Activated T-cell treated with anti-CD3 and anti-CD28 coated beads for 4 hours (primary cell): ENCODE data around the gene MAPK6.
A peak's percentile ranks its signal among the peaks of the same experiment; 100 is the strongest.

Experiments used
- DNase-seq: peaks from one replicate; pipeline ENCODE4 v3.0.0-alpha.2; 2020

Gene MAPK6

DNA sequence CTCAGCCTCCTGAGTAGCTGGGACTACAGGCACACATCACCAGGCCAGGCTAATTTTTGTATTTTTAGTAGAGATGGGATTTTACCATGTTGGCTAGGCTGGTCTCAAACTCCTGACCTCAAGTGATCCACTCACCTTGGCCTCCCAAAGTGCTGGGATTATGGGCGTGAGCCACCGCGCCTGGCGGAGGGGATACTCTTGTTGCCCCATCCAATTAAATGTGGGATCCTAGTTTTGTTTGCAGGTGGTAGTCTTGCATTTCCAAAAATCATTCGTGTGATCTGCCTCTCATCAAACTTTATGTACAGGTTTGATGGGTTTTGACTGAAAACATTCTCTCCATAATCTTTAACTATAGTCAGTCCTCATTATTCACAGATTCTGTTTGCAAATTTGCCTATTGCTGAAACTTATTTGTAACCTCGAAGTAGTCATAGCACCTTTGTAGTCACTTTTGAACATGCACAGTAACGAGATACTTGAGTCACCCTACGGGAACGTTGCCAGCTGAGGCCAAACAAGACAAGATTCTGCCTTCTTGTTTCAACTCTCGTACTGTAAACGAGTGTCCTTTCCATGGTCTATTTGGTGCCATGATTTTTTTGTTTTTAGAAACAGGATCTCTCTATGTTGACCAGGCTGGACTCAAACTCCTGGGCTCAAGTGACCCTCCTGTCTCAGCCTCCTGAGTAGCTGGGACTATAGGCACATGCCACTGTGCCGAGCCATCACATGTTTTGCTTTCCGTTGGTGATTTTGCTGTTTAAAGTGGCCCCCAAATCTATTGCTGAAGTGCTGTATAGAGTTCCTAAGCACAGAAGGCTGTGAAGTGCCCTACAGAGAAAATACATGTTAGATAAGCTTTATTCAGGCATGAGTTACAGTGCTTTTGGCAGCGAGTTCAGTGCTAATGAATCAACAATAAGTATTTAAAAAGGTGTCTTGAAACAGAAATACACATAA is 8.1 kb upstream of the MAPK6 start:
- no peak for DNase-seq

DNA sequence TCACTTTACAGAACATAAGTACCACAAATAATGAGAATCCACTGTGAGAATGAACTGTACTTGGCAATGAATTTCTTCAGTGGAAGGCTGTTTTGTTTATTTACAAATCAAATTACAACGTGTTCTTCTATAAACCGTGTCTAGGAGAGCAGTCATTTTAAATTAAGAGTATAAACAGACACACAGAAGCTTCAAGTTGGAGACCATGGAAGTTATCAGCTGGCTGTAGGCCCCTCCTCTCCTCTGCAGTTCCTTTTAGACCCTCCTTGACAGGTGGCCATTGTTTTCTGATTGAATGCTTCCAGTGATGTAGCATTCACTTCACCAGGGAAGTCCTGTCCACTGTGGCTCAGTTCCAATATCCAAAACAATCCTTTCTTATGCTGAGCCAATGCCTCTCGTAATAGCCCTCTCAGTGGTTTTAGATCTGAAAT is 7.3 kb upstream of the MAPK6 start:
- DNase-seq: no peak

DNA sequence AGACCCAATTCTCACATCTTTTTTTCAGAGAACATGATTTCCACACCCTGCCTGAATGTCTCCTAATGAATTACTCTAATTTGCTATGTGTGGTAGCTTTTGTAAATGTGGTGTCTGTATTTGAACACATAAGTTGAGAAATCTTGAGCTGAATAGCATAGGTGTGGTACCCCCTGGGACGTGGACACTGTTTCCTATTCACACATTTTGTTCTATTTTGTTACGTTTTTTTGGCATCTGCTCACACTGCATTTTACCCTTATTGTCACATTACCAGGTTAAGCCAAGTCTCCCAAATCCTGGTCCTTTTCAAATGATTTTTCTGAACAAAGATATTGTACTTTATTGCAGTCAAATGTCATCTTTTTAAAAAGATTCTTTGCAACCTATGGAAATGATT is 6.8 kb upstream of the MAPK6 start:
- no peak for DNase-seq

DNA sequence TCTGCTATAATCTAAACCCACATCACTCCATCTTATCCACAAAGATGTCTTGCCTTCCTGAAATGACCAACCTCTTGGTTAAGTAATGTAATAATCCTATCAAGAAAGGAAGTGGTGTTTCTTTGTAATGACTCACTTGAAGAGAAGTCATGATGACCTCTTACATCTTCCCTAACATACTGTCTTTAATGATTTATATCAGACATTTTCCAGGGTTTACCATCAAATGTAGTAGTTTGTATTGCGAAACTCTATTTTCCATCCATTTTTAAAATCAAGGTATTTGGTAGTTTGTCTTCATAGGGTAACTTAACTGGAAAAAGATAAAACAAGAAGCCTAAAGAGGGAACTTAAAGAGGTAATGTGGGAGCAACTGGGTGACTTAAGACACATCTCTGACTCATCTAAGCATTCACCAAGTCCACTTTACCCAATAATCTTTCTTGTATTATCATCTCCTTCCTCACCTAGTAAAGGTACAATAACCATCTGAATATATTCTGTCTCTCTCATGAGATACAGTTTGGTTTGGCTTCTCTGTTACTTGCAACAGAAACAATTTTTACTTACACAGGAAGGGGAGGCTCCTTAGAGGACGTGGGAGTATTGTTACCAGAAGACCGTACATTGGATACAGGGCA is 5.7 kb upstream of the MAPK6 start:
- DNase-seq: no peak

DNA sequence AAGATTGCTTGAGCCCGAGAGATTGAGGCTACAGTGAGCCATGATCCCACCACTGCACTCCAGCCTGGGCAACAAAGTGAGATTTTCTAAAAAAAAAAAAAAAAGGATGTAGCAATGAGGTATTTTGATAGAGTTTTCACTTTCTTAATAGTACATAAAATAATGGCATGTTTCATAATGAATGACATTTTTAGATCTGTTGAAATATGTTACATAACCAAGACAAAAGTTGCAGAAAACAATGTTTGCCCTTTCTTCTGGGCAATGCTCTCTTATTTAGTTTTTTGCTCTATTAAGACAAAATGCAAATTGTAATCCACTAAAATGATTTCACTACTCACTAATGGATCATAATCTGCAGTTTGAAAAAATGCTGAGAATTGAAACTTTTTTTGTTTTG is 4.4 kb upstream of the MAPK6 start:
- DNase-seq: no peak

GRCh38 chr15:52016316-52016715 is 2.7 kb upstream of the MAPK6 start:
- no peak for DNase-seq

DNA sequence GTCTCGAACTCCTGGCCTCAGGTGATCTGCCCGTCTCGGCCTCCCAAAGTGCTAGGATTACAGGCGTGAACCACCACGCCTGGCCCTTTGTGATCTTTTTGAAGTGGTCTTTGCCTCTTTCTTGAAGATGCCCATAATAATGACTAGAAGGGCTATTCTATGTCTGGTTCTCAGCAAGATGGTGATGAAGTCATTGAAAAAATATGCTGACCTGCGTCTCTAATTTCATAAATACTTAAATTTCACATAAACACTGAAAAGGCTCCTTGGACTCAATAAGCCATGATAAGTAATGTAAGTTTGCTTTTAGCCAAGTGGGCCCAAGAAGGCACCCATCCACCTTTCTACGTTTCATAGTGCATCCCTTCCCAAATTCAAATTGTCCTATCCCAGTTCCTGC is 775 bp upstream of the MAPK6 start:
- no peak for DNase-seq

DNA sequence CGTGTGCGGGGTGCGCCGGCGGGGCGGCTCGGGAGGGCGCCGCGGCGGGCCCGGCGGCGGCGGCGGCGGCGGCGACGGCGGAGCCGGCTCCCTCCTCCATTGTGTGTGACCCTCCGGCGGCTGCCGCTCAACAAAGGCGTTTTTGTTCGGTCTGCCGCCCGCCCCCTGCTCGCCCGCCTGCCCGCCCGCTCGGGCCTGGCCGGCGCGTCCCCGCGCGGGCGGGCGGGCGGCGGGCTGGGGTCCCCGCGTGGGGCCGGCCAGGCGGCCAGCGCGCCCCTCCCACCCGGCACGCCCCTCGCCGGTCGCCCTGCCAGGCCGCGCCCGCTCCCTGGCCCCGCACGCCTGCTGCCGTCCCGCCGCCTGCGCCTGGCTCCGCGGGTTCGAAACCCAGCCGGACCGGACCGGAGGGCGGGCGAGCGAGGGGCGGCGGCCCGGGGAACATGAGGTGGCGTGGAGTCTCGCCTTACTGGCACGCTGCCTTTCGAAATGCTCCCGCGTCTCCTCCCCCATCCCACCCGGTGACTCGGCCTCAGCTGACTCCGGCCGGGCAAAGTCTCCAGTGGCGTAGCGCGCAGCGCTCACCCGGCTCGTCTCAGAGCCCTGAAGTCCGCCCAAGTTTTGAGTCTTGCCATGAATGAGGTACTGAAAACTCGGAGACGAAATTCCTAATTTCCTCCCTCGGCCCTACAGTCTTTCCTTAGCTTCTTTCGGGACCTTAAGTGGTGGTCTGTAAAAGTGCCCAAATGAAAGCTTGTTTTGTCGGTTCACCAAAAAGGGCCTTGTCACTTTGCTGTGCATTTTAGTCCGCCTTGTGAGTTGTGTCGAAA is 588 bp downstream of the MAPK6 start:
- peak; percentile 39 for DNase-seq

GRCh38 chr15:52020221-52021085 is 1.4 kb downstream of the MAPK6 start:
- DNase-seq: no peak

DNA sequence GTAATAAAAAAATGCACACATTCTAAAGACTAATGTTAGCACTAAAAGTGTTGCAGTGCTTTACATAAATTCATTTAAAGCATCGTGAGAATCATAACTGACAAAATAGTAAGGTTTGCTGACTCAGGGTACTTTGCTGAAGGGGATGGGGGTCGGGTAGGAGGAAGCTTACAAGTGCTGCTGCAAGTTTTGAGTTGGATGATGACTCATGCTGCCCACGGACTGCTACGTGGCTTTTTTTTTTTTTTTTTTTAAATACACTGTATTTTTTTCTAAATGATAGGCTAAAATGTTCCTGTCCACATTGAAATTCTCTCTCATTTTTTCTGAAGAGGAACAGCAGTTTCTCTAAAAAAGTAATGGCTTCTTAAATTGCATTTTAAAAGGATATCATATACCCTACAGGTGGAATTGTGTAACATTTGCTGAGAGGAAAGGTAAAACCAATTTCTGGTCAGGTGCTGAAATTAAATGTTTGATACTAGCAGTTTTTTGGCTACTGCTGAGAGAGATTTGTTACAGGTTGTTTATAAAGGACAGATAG is 2.2 kb downstream of the MAPK6 start:
- peak; percentile 63 for DNase-seq

DNA sequence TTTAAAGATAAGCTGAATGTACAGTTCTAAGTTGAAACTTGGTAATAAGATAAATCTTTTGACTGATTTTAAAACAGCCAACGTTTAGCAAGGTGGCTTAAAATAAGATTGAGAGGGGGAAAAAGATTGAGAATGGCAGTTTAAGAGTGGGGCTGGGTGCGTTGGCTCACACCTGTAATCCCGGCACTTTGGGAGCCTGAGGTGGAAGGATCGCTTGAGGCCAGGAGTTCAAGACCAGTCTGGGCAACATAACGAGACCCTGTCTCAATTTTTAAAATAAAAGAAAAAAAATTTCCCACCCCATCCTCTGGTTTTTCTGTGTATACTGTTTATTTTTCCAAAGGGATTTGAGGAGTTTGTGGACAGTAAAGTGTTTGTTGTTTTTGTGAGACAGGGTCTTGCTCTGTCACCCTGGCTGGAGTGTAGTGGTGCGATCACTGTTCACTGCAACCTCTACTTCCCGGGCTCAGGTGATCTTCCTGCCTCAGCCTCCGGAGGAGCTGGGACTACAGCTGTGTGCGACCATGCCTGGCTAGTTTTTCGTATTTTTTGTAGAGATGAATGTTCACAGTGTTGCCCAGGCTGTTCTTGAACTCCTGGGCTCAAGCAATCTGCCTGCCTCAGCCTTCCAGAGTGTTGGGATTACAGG is 3.0 kb downstream of the MAPK6 start:
- no peak for DNase-seq

DNA sequence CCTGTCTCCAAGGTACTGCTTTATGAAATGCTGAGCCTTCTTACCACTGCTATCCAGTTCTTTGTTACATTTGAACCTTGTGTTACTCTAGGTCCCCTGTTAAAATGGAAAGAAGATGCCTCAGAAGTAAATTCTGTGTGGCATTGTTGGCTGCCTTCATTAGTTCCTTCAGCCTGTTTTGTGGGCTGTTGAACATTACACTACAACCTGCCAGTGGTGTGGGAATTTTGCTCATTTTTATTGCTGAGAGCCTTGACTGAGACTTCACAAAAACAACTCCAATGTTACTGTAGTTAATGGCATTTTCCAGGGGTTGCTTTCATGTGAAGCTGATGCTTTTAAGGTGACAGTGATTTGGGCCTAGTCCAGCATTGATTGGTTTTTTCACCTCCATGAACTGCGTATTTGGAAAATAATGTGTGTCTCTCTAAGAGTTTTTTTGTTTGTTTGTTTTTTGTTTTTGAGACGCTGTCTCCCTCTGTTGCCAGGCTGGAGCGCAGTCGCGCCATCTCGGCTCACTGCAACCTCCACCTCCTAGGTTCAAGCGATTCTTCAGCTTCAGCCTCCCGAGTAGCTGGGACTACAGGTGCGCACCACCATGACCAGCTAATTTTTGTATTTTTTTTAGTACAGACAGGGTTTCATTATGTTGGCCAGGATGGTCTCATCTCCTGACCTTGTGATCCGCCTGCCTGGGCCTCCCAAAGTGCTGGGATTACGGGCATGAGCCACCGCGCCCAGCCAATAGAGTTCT is 4.3 kb downstream of the MAPK6 start:
- DNase-seq: no peak

DNA sequence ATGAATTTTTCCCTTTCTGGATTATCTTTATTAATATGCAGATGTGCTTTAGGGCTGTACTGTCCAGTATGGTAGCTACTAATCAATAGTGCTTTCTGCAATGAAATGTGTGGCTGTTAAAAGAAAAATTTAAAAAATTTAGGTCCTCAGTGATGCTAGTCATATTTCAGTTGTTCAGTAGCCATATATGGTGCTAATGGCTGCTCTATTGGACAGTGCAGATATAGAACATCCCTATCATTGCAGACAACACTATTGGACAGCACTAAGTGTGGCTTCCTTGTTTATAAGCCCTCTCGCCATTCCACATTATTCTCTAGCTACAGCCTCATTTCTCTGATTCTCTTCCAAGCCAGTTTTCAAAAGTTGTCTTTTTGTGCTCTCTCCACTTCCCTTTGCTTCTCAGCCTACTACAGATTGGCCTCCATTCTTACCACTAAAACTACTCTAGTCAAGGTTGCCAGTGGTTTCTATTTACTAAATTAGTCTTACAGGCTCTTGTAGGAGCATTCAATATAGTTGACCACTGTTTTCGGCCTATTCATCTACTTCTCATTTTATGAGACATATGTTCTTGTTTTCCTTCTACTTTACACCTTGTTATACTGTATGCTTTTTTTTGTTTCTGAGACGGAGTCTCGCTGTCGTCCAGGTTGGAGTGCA is 9.5 kb downstream of the MAPK6 start:
- DNase-seq: no peak

DNA sequence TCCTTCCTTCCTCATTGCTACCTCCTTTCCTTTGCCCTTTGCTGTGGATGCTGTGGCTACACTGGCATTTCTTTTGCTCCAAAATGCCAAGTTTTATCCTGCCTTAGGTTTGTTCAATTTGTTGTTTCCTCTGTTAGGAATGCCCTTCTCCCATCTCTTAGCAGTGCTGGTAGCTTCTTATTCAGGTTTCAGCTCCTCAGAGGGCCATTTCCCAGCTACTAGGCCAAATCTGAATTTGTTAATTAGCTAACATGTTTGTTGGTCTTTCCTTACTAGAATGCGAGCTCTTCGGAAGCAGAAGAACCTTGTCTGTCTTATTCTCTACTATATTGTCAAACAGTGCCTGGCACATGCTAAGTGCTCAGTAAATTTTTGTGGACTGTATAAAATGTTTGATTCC is 11.0 kb downstream of the MAPK6 start:
- DNase-seq: no peak

- no peak for DNase-seq
Measured at GRCh38 chr15:52031556-52031955, 12.5 kb downstream of the MAPK6 start.

DNA sequence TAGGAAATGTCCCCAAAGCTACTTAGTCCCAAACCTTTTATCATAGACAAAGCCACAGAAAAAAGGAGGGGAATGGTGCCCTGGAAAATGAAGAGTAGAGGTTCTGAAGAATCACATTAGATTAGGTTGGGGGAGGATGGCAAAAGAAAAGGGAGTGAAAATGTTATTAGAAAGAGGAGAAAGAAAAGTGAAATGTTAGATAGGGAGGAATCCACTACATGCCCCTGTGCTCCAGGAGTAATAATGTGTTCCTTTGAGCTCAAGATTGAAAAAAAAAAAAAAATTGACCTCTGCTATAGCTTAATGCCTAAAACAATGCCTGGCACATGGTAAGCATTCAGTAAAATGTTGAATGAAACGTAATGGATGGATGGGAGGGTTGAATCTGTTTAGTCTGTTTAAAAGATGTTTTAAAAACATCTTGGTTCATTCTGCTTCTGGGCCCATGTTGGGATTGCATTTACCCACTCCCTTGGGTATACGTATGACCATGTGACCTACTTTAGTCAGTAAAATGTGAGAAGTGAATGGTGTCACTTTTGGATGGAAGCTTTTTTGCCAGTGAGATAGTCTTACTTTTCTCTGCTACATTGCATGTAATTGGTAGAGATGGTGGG is 19.0 kb downstream of the MAPK6 start:
- no peak for DNase-seq

GRCh38 chr15:52039925-52040781 is 21.1 kb downstream of the MAPK6 start:
- no peak for DNase-seq

GRCh38 chr15:52042051-52042851 is 23.2 kb downstream of the MAPK6 start:
- no peak for DNase-seq
